Glutamatergic neuron (in vitro differentiated cells): ENCODE data around the gene EXOC3L1. TPM values are rescaled to one million over a fixed set of nuclear protein-coding genes. Genes with fewer than 3 reads are reported as not detected.

ENCODE experiments used
- DNase-seq: peaks from one replicate; pipeline ENCODE4 v3.0.0; 2022
- H3K27ac Mint-ChIP-seq: one replicate; pipeline ENCODE4 v1.8.0; 2020; ENCODE audit warnings: mild to moderate bottlenecking, mixed read lengths, inconsistent platforms; ENCODE audit not compliant: unreplicated experiment
- H3K27me3 Mint-ChIP-seq: one replicate; pipeline ENCODE4 v1.8.0; 2020; ENCODE audit warnings: mild to moderate bottlenecking, moderate library complexity, mixed read lengths, inconsistent platforms; ENCODE audit not compliant: unreplicated experiment
- H3K36me3 Mint-ChIP-seq: one replicate; pipeline ENCODE4 v1.8.0; 2020; ENCODE audit warnings: mild to moderate bottlenecking, mixed read lengths, inconsistent platforms; ENCODE audit not compliant: unreplicated experiment
- H3K4me1 Mint-ChIP-seq: one replicate; pipeline ENCODE4 v1.8.0; 2020; ENCODE audit warnings: mild to moderate bottlenecking, low read depth, mixed read lengths, inconsistent platforms; ENCODE audit not compliant: unreplicated experiment
- H3K4me3 Mint-ChIP-seq: one replicate; pipeline ENCODE4 v1.8.0; 2020; ENCODE audit warnings: mild to moderate bottlenecking, mixed read lengths, inconsistent platforms; ENCODE audit not compliant: unreplicated experiment
- H3K9me3 Mint-ChIP-seq: one replicate; pipeline ENCODE4 v1.8.0; 2020; ENCODE audit warnings: mild to moderate bottlenecking, moderate library complexity, mixed read lengths, inconsistent platforms; ENCODE audit not compliant: unreplicated experiment
- total RNA-seq: library from RNA; stranded (reverse); fragmentation: NEBNext Ultra II Directional; extraction: Animal tissue kit (Norgen Biotek cat#: 25700); gene quantifications from one replicate; pipeline ENCODE4 v1.2.1, GENCODE V29; 2021; ENCODE audit not compliant: unreplicated experiment
- TF ChIP-seq, protein P1 (sequence below): fragments of 200-600 bp; sonication (generic); IDR thresholded peaks from one replicate; pipeline ENCODE4 v1.5.0; 2021; ENCODE audit not compliant: partially characterized antibody, unreplicated experiment

The EXOC3L1 gene
- total RNA-seq, 1 donor from 2014 or later = 3.6 TPM

DNA sequence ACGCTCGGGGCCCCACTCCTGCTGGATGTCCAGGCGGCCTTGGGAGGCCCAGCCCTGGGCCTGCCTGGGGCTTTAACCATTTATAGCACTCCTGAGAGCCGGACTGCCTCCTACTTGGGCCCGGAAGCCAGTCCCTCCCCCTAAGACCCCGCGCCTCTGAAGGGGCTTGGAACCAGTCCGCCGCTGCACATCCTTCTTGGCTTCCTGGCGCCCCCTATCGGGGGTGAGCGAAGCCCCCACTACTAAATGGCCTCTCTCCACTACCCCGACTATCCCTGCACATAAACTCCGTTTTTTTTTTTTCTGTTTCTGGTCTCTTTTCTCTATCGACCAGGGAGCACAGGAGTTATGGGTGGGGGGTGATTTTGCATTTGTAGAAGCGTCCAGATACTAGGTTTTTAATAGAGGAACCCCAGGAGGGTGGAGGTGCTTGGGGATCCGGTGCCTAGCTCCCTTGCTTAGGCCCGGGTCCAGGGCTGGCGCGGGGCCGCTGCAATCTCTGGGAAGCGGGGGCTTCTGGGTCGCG, 20.2 kb downstream of the EXOC3L1 start:
- peak overlapping the region; percentile 59 for H3K27ac Mint-ChIP-seq
- H3K9me3 Mint-ChIP-seq = peaks cover 7% of the 10 kb centered on the region
- peaks cover 32% of the 10 kb centered on the region for H3K27me3 Mint-ChIP-seq
- peaks cover 5% of the 10 kb centered on the region for H3K36me3 Mint-ChIP-seq
- peak; percentile 87 for DNase-seq
- TF ChIP-seq, protein P1, sequence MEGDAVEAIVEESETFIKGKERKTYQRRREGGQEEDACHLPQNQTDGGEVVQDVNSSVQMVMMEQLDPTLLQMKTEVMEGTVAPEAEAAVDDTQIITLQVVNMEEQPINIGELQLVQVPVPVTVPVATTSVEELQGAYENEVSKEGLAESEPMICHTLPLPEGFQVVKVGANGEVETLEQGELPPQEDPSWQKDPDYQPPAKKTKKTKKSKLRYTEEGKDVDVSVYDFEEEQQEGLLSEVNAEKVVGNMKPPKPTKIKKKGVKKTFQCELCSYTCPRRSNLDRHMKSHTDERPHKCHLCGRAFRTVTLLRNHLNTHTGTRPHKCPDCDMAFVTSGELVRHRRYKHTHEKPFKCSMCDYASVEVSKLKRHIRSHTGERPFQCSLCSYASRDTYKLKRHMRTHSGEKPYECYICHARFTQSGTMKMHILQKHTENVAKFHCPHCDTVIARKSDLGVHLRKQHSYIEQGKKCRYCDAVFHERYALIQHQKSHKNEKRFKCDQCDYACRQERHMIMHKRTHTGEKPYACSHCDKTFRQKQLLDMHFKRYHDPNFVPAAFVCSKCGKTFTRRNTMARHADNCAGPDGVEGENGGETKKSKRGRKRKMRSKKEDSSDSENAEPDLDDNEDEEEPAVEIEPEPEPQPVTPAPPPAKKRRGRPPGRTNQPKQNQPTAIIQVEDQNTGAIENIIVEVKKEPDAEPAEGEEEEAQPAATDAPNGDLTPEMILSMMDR = peak; percentile 90
- H3K4me3 Mint-ChIP-seq = peak overlapping the region; percentile 88
- H3K4me1 Mint-ChIP-seq = peaks cover 9% of the 10 kb centered on the region

DNA sequence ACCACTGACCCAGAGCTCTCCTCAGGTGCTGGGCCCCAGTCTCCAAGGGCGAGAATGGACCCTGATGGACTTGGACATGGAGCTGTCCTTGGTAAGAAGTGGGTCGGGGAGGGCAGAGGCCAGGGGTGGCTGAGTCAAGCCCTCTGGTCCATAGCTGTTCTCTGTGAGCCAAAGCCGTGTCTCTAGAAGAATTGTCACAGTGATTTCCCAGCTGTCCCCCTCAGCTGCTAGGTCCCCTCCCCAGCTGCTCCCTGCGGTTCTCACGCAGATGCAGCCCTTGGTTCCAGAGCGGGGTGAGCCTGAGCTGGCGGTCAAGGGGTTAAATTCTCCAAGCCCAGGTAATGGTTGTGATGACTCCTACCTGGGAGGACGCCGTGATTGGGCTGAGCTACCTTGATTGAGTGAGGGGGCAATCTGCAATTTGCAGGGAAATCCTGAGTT, 20.9 kb downstream of the EXOC3L1 start:
- Mint-ChIP-seq H3K9me3 (peaks cover 7% of the 10 kb centered on the region), H3K36me3 (peaks cover 5% of the 10 kb centered on the region), H3K4me3 (peak overlapping the region; percentile 61), H3K27me3 (peaks cover 34% of the 10 kb centered on the region), H3K4me1 (peaks cover 9% of the 10 kb centered on the region), H3K27ac (no peak overlapping the region)
- DNase-seq = peak; percentile 22
- TF ChIP-seq, protein P1 = no peak

DNA sequence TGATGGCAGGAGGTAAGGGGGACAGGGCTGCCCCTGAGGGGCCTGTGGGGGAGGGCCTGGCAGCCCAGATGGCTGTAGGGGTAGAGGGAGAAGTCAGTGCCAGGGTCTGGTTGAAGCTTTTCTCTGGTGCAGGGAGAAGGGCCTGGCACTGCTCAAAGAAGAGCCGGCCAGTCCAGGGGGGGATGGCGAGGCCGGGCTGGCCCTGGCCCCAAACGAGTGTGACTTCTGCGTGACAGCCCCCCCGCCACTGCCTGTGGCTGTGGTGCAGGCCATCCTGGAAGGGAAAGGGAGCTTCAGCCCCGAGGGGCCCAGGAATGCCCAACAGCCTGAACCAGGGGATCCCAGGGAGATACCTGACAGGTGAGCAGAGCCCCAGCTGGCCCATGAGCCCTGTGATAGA, 22.3 kb downstream of the EXOC3L1 start:
- Mint-ChIP-seq H3K36me3 (peaks cover 5% of the 10 kb centered on the region), H3K27ac (no peak overlapping the region), H3K27me3 (peaks cover 24% of the 10 kb centered on the region), H3K4me1 (peaks cover 6% of the 10 kb centered on the region), H3K4me3 (no peak overlapping the region), H3K9me3 (peaks cover 5% of the 10 kb centered on the region)
- no peak for DNase-seq
- TF ChIP-seq, protein P1 = no peak

DNA sequence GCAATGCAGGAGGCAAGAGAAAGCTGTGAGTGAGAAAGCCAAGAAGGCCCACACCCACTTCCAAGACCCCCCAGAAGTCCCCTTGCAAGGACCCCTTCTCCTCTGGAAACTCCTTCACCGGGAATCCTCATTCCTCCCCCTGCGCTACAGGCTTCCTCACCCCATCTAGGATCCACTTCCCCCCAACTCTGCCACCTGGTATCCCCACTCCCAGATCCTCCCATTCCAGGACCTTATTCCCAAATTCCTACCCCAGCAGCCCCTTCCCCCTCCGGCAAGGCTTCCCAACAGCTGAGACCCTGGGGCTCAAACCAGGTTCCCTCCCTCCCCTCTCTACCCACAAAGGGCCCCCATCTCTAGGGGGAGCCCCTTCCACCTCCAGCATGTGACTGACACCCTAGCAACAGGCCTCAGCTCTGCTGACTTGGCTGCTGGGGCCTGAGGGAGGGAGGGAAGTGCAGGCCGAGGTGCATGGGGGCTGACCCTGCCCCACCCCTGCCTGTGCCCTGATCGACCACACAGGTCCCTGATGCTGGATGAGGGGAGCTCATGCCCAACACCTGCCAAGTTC, 23.3 kb downstream of the EXOC3L1 start:
- Mint-ChIP-seq H3K36me3 (peaks cover 5% of the 10 kb centered on the region), H3K4me1 (peaks cover 6% of the 10 kb centered on the region), H3K9me3 (peaks cover 7% of the 10 kb centered on the region), H3K4me3 (no peak overlapping the region), H3K27ac (no peak overlapping the region), H3K27me3 (peaks cover 25% of the 10 kb centered on the region)
- TF ChIP-seq, protein P1 = no peak
- no peak for DNase-seq

DNA sequence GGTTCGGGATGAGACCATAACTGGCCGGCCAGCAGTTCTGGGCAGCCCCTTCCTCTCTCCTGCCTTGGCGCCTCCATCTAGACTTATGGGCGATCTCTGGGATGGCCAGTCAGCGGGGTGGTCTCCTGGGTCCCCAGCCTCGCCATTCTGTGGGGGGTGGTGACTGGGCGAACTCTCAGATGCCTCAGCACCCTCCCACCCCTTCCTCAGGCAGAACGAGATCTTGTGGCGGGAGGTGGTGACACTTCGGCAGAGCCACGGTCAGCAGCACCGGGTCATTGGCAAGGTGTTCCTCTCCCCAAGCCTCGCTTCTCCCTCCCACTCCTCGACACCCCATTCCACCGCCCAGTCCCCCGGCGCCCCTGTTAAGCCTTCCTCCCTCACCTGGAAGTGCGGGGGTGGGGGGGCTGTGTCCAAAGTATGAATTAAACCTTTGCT, 23.8 kb downstream of the EXOC3L1 start:
- peak; percentile 15 for DNase-seq

More for the DNA sequence above, 23.8 kb downstream of the EXOC3L1 start:
- peaks cover 23% of the 10 kb centered on the region for H3K27me3 Mint-ChIP-seq
- TF ChIP-seq, protein P1 = no peak
- no peak overlapping the region for H3K27ac Mint-ChIP-seq
- peaks cover 4% of the 10 kb centered on the region for H3K4me1 Mint-ChIP-seq
- no peak overlapping the region for H3K4me3 Mint-ChIP-seq
- peaks cover 5% of the 10 kb centered on the region for H3K36me3 Mint-ChIP-seq
- H3K9me3 Mint-ChIP-seq = peaks cover 7% of the 10 kb centered on the region
